RWPE2 (cell line): Measurements from ENCODE around the gene MRPS2.

Experiments used
- ATAC-seq: fragments of 200-7000 bp; cut with Tn5 transposase; 3 replicates; pipeline ENCODE4 v1.9.1; 2021; ENCODE audit warnings: low read depth
- DNase-seq: peaks from one replicate; pipeline ENCODE4 v3.0.0-alpha.2; 2020; ENCODE audit warnings: low spot score
- H3K27ac ChIP-seq: fragments of 450-650 bp; 2 replicates; pipeline ENCODE4 v1.5.1; 2017; ENCODE audit warnings: mild to moderate bottlenecking; ENCODE audit not compliant: poor library complexity, severe bottlenecking
- H3K27me3 ChIP-seq: fragments of 250-450 bp; sonication (Bioruptor Pico); 2 replicates; pipeline ENCODE4 v1.5.1; 2021; ENCODE audit warnings: mild to moderate bottlenecking, moderate library complexity; ENCODE audit not compliant: insufficient read depth, poor library complexity, severe bottlenecking
- H3K36me3 ChIP-seq: fragments of 250-450 bp; sonication (Bioruptor Pico); 2 replicates; pipeline ENCODE4 v1.5.1; 2020; ENCODE audit warnings: low read depth, mild to moderate bottlenecking, moderate library complexity
- H3K4me1 ChIP-seq: fragments of 250-450 bp; sonication (Bioruptor Pico); 2 replicates; pipeline ENCODE4 v1.5.1; 2021; ENCODE audit warnings: mild to moderate bottlenecking, moderate library complexity; ENCODE audit not compliant: insufficient read depth, poor library complexity, severe bottlenecking
- H3K4me3 ChIP-seq: fragments of 250-450 bp; sonication (Bioruptor Pico); 2 replicates; pipeline ENCODE4 v1.5.1; 2021; ENCODE audit warnings: mild to moderate bottlenecking, moderate library complexity; ENCODE audit not compliant: severe bottlenecking
- H3K9me3 ChIP-seq: fragments of 250-450 bp; sonication (Bioruptor Pico); 2 replicates; pipeline ENCODE4 v1.5.1; 2021; ENCODE audit warnings: mild to moderate bottlenecking, moderate library complexity; ENCODE audit not compliant: severe bottlenecking
- CTCF ChIP-seq: fragments of 450-650 bp; IDR thresholded peaks from one replicate; pipeline ENCODE4 v1.5.1; 2017; ENCODE audit warnings: mild to moderate bottlenecking, moderate library complexity; ENCODE audit not compliant: poor library complexity, severe bottlenecking

Gene MRPS2

DNA sequence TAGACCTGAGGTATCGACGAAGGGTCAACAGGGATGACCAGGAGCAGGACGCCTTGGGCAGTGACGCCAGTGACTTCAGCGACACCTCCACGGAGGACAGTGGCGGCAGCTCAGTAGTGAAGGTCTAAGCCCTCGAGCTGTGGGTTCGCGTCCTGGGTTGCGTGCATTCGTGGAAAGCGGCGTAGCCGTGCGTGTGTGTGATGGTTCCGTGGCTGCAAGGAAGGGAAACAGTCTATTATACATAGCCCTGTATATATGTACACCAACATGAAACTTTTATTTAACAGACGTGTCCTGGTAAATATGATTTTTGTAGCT is 12.5 kb upstream of the MRPS2 start:
- no peak for TF ChIP-seq CTCF
- Histone ChIP-seq H3K4me3 (no peak overlapping the region), H3K27me3 (no peaks in the 10 kb centered on the region), H3K36me3 (peaks cover 42% of the 10 kb centered on the region), H3K4me1 (no peaks in the 10 kb centered on the region), H3K27ac (no peak overlapping the region), H3K9me3 (no peaks in the 10 kb centered on the region)
- no peak for ATAC-seq
- no peak for DNase-seq

DNA sequence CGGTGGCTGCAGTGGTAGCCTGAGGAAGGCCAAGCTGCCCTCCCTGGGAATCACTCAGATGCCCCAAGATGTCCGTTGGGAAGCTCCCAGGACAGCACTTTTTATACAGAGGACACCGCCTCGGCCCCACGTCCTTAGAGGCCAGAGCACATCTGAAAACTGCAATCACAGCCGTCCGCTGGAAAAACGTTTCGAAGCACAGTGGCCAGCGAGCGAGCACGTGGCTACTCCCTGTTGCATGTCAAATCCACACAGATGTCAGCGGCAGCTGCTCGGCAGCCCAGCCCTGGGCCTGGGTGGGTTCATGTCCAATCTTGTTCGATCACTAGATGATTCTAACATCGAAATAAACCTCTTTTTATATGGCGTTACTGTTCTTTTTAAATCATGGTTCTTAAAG is 12.0 kb upstream of the MRPS2 start:
- TF ChIP-seq CTCF, result no peak
- no peaks in the 10 kb centered on the region for H3K9me3 ChIP-seq
- no peak overlapping the region for H3K4me3 ChIP-seq
- ATAC-seq, result no peak
- no peak overlapping the region for H3K27ac ChIP-seq
- DNase-seq, result no peak
- H3K27me3 ChIP-seq, result no peaks in the 10 kb centered on the region
- H3K36me3 ChIP-seq, result peaks cover 38% of the 10 kb centered on the region
- no peaks in the 10 kb centered on the region for H3K4me1 ChIP-seq

DNA sequence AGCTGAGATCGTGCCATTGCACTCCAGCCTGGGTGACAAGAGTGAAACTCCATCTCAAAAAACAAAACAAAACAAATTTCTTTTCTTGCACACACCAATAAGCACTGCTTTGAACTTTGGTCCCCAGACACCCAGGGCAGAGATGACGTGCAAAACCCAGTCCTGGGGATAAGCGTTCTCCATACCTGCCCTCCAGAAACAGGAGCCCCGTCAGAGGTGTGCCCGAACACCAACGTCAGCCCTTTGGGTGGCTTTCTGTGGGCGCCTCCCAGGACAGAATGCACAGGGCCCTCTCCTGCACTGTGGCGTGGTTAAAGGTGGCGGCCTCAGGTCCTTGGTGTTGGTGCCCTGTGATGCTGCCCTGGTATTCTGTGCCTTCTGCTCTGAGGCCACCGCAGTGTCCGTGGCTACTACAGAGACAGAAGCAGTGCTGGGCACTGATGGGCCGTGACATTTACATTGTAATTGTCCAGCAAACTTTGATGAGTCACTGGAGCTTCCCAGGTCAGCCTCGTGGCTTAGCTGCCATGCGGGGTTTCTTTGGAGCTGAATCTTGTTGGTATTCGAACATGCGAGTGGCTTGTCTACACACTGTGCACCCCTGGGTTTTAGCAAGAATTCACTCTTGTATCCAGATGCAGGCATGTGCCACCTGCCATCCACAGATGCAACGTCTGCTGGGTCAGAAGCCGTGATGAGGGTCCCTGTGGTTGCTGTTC is 11.1 kb upstream of the MRPS2 start:
- no peak for DNase-seq
- H3K36me3 ChIP-seq, result peaks cover 31% of the 10 kb centered on the region
- H3K27me3 ChIP-seq, result no peaks in the 10 kb centered on the region
- no peaks in the 10 kb centered on the region for H3K4me1 ChIP-seq
- ATAC-seq, result no peak
- no peak for TF ChIP-seq CTCF
- H3K4me3 ChIP-seq, result no peak overlapping the region
- H3K27ac ChIP-seq, result no peak overlapping the region
- no peaks in the 10 kb centered on the region for H3K9me3 ChIP-seq

DNA sequence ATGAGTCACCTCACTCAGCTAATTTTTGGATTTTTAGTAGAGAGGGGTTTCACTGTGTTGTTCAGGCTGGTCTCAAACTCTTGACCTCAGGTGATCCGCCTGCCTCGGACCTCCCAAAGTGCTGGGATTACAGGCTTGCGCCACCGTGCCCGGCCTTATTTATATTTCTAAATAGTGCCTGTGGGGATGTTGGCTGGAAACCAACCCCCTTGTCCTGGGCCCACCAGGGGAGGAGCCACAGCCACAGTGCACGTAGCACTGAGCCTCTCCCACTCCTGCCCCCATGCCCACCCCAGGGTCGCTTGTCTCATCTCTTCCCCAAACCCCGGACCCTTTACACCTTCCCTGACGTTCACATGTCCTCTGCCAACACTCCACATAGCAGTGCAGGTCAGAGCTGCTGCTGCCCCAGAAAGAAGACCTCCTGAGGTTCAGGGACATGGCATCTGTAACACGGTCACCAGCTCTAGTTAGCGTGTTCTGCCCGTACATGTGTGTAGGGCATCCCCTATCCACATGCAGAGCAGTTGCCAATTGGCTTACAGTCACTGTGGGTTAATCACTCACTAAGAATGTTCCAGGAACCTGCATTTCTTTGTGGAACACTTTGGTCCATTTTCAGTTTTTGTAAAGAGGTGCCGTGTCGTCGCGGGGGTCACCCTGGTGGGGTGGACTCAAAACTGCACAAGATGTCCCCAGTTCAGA is 10.2 kb upstream of the MRPS2 start:
- Histone ChIP-seq H3K9me3 (no peaks in the 10 kb centered on the region), H3K4me1 (no peaks in the 10 kb centered on the region), H3K27me3 (no peaks in the 10 kb centered on the region), H3K27ac (no peak overlapping the region), H3K36me3 (peaks cover 26% of the 10 kb centered on the region), H3K4me3 (no peak overlapping the region)
- no peak for TF ChIP-seq CTCF
- no peak for DNase-seq
- ATAC-seq, result no peak

DNA sequence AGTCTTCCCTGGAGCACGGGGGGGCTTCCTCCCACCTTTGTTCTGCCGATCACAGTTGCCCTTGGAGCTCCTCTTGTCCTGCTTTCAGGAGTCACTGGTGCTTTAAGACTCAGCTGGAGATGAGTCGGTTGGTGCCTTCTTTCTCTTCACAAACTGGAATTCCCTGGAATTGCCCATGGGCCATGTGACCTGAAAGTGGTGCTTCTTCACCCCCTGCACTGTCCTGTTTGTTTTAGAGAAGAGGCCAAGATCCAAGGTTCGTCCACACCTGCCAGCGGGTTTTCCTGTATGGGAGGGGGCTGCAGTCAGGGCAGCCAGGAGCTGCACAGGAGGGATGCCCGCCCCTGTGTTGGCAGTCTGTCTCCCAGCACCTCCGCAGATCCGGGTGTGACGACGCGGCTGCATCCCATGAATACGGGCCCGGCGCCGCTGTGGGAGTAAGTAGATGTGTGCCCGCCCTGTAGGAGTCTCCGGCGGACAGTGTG is 9.5 kb upstream of the MRPS2 start:
- Histone ChIP-seq H3K27me3 (no peaks in the 10 kb centered on the region), H3K9me3 (no peaks in the 10 kb centered on the region), H3K4me1 (no peaks in the 10 kb centered on the region), H3K27ac (no peak overlapping the region), H3K36me3 (peaks cover 23% of the 10 kb centered on the region), H3K4me3 (no peak overlapping the region)
- ATAC-seq, result no peak
- TF ChIP-seq CTCF, result no peak
- peak; percentile 54 for DNase-seq
